Activated naive CD4-positive, alpha-beta T cell treated with anti-CD3 and anti-CD28 coated beads, Interleukin-2, amount 50 U/mL, for 24 hours (primary cell): ENCODE results near the gene PRDM2.

ENCODE experiments used
- H3K27ac Mint-ChIP-seq: one replicate; pipeline ENCODE4 v1.8.0; 2021; ENCODE audit warnings: mild to moderate bottlenecking, mixed read lengths
- H3K27me3 Mint-ChIP-seq: one replicate; pipeline ENCODE4 v1.8.0; 2021; ENCODE audit warnings: mixed read lengths
- H3K36me3 Mint-ChIP-seq: one replicate; pipeline ENCODE4 v1.8.0; 2021; ENCODE audit warnings: mixed read lengths
- H3K4me1 Mint-ChIP-seq: one replicate; pipeline ENCODE4 v1.8.0; 2021; ENCODE audit warnings: mixed read lengths
- H3K4me3 Mint-ChIP-seq: one replicate; pipeline ENCODE4 v1.8.0; 2021; ENCODE audit warnings: mild to moderate bottlenecking, mixed read lengths
- H3K9me3 Mint-ChIP-seq: one replicate; pipeline ENCODE4 v1.8.0; 2021; ENCODE audit warnings: mixed read lengths

The PRDM2 gene

GRCh38 chr1:13781907-13782633, 82.1 kb downstream of the PRDM2 start:
- H3K27me3 Mint-ChIP-seq = no peaks in the 10 kb centered on the region
- no peak overlapping the region for H3K27ac Mint-ChIP-seq
- no peak overlapping the region for H3K4me3 Mint-ChIP-seq
- H3K36me3 Mint-ChIP-seq = peaks cover 19% of the 10 kb centered on the region
- peaks cover 68% of the 10 kb centered on the region for H3K4me1 Mint-ChIP-seq
- H3K9me3 Mint-ChIP-seq = no peaks in the 10 kb centered on the region

GRCh38 chr1:13782634-13783360, 82.8 kb downstream of the PRDM2 start:
- no peaks in the 10 kb centered on the region for H3K27me3 Mint-ChIP-seq
- no peak overlapping the region for H3K4me3 Mint-ChIP-seq
- H3K4me1 Mint-ChIP-seq = peaks cover 75% of the 10 kb centered on the region
- no peaks in the 10 kb centered on the region for H3K9me3 Mint-ChIP-seq
- H3K27ac Mint-ChIP-seq = no peak overlapping the region
- peaks cover 21% of the 10 kb centered on the region for H3K36me3 Mint-ChIP-seq

GRCh38 chr1:13783551-13783950, 83.6 kb downstream of the PRDM2 start:
- Mint-ChIP-seq H3K36me3 (peaks cover 20% of the 10 kb centered on the region), H3K27me3 (no peaks in the 10 kb centered on the region)

GRCh38 chr1:13784971-13785370, 85.0 kb downstream of the PRDM2 start:
- Mint-ChIP-seq H3K9me3 (no peaks in the 10 kb centered on the region), H3K27ac (no peak overlapping the region), H3K4me1 (peaks cover 86% of the 10 kb centered on the region), H3K27me3 (no peaks in the 10 kb centered on the region), H3K36me3 (peaks cover 18% of the 10 kb centered on the region), H3K4me3 (no peak overlapping the region)

More at GRCh38 chr1:13783551-13783950, 83.6 kb downstream of the PRDM2 start:
- H3K27ac Mint-ChIP-seq = no peak overlapping the region
- no peak overlapping the region for H3K4me3 Mint-ChIP-seq
- peaks cover 82% of the 10 kb centered on the region for H3K4me1 Mint-ChIP-seq
- no peaks in the 10 kb centered on the region for H3K9me3 Mint-ChIP-seq

GRCh38 chr1:13786541-13786940, 86.6 kb downstream of the PRDM2 start:
- peak overlapping the region; percentile 61 for H3K27ac Mint-ChIP-seq

GRCh38 chr1:13788795-13789194, 88.8 kb downstream of the PRDM2 start:
- Mint-ChIP-seq H3K4me1 (peaks cover 80% of the 10 kb centered on the region), H3K9me3 (no peaks in the 10 kb centered on the region), H3K36me3 (peaks cover 16% of the 10 kb centered on the region), H3K4me3 (no peak overlapping the region), H3K27ac (peak overlapping the region; percentile 12), H3K27me3 (no peaks in the 10 kb centered on the region)

More at GRCh38 chr1:13786541-13786940, 86.6 kb downstream of the PRDM2 start:
- H3K9me3 Mint-ChIP-seq = no peaks in the 10 kb centered on the region
- H3K4me1 Mint-ChIP-seq = peaks cover 86% of the 10 kb centered on the region
- no peaks in the 10 kb centered on the region for H3K27me3 Mint-ChIP-seq
- H3K4me3 Mint-ChIP-seq = no peak overlapping the region
- H3K36me3 Mint-ChIP-seq = peaks cover 16% of the 10 kb centered on the region

GRCh38 chr1:13790290-13791030, 90.5 kb downstream of the PRDM2 start:
- peaks cover 85% of the 10 kb centered on the region for H3K4me1 Mint-ChIP-seq
- peaks cover 16% of the 10 kb centered on the region for H3K36me3 Mint-ChIP-seq
- H3K4me3 Mint-ChIP-seq = no peak overlapping the region
- no peaks in the 10 kb centered on the region for H3K9me3 Mint-ChIP-seq
- no peaks in the 10 kb centered on the region for H3K27me3 Mint-ChIP-seq
- peak overlapping the region; percentile 70 for H3K27ac Mint-ChIP-seq

- Mint-ChIP-seq H3K36me3 (peaks cover 11% of the 10 kb centered on the region), H3K27me3 (no peaks in the 10 kb centered on the region), H3K4me1 (peaks cover 85% of the 10 kb centered on the region), H3K4me3 (no peak overlapping the region), H3K9me3 (no peaks in the 10 kb centered on the region), H3K27ac (no peak overlapping the region)
These were observed 92.4 kb downstream of the PRDM2 start for GRCh38 chr1:13792419-13792818.

GRCh38 chr1:13793088-13793730, 93.2 kb downstream of the PRDM2 start:
- Mint-ChIP-seq H3K27me3 (no peaks in the 10 kb centered on the region), H3K27ac (peak overlapping the region; percentile 74), H3K9me3 (no peaks in the 10 kb centered on the region), H3K4me1 (peaks cover 86% of the 10 kb centered on the region), H3K4me3 (no peak overlapping the region), H3K36me3 (peaks cover 8% of the 10 kb centered on the region)

GRCh38 chr1:13794231-13795187, 94.5 kb downstream of the PRDM2 start:
- no peak overlapping the region for H3K4me3 Mint-ChIP-seq
- peak overlapping the region; percentile 56 for H3K27ac Mint-ChIP-seq
- H3K9me3 Mint-ChIP-seq = no peaks in the 10 kb centered on the region
- H3K4me1 Mint-ChIP-seq = peaks cover 77% of the 10 kb centered on the region
- H3K36me3 Mint-ChIP-seq = peaks cover 5% of the 10 kb centered on the region
- no peaks in the 10 kb centered on the region for H3K27me3 Mint-ChIP-seq

- no peaks in the 10 kb centered on the region for H3K9me3 Mint-ChIP-seq
These were observed 97.4 kb downstream of the PRDM2 start for GRCh38 chr1:13797397-13797796.

GRCh38 chr1:13798120-13798519, 98.1 kb downstream of the PRDM2 start:
- no peaks in the 10 kb centered on the region for H3K27me3 Mint-ChIP-seq
- no peak overlapping the region for H3K27ac Mint-ChIP-seq
- H3K9me3 Mint-ChIP-seq = no peaks in the 10 kb centered on the region
- peaks cover 63% of the 10 kb centered on the region for H3K4me1 Mint-ChIP-seq
- peaks cover 5% of the 10 kb centered on the region for H3K36me3 Mint-ChIP-seq
- no peak overlapping the region for H3K4me3 Mint-ChIP-seq

More at GRCh38 chr1:13797397-13797796, 97.4 kb downstream of the PRDM2 start:
- peaks cover 5% of the 10 kb centered on the region for H3K36me3 Mint-ChIP-seq
- H3K4me1 Mint-ChIP-seq = peaks cover 65% of the 10 kb centered on the region
- H3K27me3 Mint-ChIP-seq = no peaks in the 10 kb centered on the region
- peak overlapping the region; percentile 62 for H3K27ac Mint-ChIP-seq
- no peak overlapping the region for H3K4me3 Mint-ChIP-seq

- Mint-ChIP-seq H3K4me3 (no peak overlapping the region), H3K36me3 (peaks cover 2% of the 10 kb centered on the region), H3K27me3 (no peaks in the 10 kb centered on the region), H3K4me1 (peaks cover 47% of the 10 kb centered on the region), H3K9me3 (no peaks in the 10 kb centered on the region), H3K27ac (peak overlapping the region; percentile 0)
These were observed 99.7 kb downstream of the PRDM2 start for GRCh38 chr1:13799502-13800283.

GRCh38 chr1:13801232-13801631, 101.2 kb downstream of the PRDM2 start:
- no peak overlapping the region for H3K4me3 Mint-ChIP-seq
- peaks cover 2% of the 10 kb centered on the region for H3K36me3 Mint-ChIP-seq
- H3K27ac Mint-ChIP-seq = no peak overlapping the region
- peaks cover 32% of the 10 kb centered on the region for H3K4me1 Mint-ChIP-seq
- no peaks in the 10 kb centered on the region for H3K9me3 Mint-ChIP-seq
- H3K27me3 Mint-ChIP-seq = no peaks in the 10 kb centered on the region
